Measurements from ENCODE around the gene MAPRE2.

GRCh38 chr18:35075132-35075531 lies 33.9 kb downstream of the MAPRE2 start:
- no peak for TF ChIP-seq POLR2A (IDR thresholded peaks at IDR 0.05; ENCODE audit: low read depth)
- TF ChIP-seq CTCF (IDR thresholded peaks at IDR 0.05) = no peak
- peak in 1 of 2 donors; percentile 6 for TF ChIP-seq POLR2AphosphoS5 (IDR thresholded peaks at IDR 0.05)
